GM12801 (cell line): ENCODE measurements around the gene AGXT.

Experiments used
- TF ChIP-seq, protein P1 (sequence below): IDR thresholded peaks from one replicate; pipeline ENCODE4 v1.5.1; 2011; ENCODE audit warnings: control low read depth; ENCODE audit not compliant: insufficient read length; ENCODE audit errors: extremely low read depth

AGXT gene

DNA sequence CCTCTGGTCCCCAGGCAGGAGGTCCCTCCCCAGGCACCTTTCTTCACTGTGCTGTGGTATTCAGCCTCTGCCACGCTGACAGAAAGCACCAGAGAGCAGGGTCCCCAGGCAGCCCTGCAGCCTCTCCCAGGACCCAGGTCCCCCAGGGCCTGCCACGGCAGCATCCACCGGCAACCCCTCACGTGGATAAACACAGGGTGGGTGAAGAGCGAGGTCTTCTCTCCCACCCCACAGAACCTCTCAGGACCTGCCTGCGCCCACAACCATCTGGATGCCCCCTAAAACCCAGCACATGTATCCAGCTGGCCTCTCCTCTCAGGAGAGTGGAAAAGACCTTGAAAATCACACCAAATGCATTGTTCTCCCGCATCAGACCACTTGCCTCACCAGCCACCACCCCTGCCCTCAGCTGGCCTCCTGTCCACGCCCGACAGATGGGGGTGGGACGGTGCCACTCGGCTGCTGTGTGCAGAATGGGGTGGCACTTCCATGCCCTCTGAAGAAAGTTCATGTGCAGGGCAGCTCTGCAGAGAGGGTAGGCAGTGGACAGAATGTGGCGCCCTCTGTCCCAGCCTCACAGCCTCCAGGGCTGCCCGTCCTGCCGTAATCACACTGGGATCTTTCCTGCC is 33.5 kb downstream of the AGXT start:
- TF ChIP-seq, protein P1, sequence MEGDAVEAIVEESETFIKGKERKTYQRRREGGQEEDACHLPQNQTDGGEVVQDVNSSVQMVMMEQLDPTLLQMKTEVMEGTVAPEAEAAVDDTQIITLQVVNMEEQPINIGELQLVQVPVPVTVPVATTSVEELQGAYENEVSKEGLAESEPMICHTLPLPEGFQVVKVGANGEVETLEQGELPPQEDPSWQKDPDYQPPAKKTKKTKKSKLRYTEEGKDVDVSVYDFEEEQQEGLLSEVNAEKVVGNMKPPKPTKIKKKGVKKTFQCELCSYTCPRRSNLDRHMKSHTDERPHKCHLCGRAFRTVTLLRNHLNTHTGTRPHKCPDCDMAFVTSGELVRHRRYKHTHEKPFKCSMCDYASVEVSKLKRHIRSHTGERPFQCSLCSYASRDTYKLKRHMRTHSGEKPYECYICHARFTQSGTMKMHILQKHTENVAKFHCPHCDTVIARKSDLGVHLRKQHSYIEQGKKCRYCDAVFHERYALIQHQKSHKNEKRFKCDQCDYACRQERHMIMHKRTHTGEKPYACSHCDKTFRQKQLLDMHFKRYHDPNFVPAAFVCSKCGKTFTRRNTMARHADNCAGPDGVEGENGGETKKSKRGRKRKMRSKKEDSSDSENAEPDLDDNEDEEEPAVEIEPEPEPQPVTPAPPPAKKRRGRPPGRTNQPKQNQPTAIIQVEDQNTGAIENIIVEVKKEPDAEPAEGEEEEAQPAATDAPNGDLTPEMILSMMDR, result no peak

DNA sequence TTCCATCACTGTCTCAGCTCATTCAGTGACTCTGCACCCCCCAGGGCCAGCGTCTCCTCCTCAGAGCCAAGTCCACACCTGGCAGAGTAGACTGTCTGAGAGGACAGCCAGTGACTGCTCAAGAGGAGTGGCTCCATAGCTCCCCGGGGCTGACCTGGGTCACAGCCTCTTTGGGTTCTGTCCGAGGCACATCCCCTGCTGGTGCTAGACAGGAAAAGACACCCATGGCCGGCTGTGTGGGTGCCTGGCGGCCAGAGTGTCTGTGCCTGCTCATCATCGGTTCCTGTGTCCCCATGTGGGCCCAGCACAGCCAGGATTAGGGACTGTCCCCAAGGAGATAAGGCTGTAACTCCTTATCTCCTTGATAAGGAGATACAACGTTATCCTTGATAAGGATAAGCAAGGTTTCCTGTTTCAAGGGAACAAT is 34.0 kb downstream of the AGXT start:
- TF ChIP-seq, protein P1, result no peak

DNA sequence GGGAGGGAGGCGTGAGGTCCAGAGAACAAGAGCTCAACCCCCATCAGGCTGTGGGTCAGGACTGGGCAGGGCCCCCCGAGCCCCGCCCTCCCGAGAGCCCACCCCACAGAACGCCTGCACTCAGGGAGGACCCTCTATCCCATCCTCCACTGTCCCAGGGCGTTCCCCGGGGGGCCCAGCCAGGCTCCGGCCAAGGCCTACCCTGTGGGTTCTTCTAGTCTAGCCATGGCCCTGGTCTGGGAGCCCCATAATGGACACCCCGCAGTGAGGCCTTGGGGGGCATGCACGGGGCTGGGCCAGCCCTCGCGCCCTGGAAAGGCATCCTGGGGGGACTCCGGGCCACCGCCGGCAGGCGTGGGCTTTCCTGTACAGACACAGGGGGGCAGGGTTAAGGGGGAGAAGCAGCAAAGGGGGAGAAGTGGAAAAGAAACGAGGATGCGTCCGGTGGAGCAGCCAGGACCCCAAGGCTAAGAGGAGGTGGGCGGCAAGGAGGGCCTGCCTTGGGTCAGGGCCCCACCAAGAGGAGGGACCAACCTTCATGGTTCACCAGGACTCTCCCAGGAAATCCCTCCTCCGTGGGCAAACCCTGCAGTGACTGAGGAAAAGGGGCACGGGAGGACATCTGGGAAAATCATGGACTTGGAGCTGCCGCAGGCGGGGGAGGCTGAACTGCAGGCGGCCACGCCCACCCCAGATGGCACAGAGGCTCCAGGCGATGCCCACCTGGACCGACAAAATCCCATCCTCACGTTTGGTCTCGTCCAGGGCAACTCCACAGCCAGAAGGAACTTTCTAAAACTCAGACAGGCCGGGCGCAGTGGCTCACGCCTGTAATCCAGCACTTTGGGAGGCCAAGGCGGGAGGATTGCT is 34.8 kb downstream of the AGXT start:
- TF ChIP-seq, protein P1, result no peak

DNA sequence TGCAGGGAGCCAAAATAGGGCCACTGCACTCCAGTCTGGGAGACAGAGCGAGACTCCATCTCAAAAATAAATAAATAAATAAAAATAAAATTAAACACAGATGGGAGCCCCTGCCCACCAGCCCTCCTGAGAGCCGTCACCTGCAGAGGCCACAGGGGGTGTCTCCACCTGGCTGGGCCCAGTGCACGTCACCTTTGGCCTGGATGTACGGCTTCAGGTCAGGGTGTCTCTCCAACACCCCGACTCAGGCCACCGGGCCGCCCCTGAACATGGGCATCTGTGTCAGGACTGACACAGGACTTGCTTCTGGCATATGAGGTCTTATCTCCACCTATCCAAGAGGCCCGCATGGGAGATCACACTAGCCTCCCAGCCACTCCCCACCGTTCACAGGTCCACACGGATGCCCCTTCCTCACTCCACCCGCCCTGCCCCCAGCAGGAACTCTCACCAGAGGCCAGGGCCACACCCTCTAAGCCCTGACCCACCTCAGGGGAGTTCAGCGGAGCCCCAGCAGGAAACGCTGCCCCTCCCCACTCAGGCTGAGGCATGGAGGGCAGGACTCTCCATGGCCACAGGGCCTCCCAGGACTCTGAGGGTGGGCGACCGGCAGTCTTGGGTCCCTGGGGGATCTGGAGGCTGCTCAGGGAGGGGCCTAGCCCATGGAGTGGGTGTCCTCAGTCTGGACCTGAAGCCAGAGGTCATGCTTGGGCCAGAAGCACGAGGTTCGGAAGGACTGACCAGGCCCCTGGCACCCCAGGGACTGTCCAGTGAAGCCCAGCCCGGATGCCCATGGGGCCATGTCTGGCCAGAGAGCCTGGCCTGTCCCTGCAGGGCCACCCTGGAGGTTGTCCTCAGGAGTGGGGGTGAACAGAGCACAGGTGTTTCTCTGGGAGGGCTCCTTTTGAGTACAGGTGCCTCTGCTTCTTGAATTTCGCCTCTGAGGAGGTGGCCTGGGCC is 35.9 kb downstream of the AGXT start:
- TF ChIP-seq, protein P1, result no peak

DNA sequence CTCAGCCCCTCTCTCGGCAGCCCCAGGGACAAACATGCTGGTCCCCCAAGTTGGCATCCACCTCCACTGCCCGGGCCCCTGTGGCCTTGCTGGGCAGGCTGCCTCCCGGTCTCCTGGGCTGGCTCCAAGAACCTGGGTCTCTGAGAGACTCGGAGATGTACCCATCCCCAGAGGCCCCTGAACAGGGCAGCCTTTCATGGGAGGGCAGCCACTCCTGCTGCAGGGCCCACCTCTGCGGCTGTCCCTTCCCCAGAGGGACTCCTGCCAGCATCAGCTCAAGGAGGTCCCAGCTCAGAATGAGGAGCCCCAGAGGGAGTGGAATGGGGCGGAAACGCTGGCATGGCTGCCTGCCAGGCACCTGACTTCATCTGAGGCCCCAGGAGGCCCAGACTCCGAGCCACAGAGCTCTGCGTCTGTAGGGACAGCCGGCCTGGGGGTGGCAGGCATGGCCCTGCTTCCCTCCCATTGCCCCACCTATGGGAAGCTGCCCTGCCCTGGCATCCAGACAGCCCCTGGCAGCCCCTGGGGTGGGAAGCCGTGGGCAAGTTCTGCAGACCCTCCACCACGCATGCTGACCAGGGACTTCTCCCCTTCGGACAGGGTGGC is 36.7 kb downstream of the AGXT start:
- TF ChIP-seq, protein P1, result no peak

DNA sequence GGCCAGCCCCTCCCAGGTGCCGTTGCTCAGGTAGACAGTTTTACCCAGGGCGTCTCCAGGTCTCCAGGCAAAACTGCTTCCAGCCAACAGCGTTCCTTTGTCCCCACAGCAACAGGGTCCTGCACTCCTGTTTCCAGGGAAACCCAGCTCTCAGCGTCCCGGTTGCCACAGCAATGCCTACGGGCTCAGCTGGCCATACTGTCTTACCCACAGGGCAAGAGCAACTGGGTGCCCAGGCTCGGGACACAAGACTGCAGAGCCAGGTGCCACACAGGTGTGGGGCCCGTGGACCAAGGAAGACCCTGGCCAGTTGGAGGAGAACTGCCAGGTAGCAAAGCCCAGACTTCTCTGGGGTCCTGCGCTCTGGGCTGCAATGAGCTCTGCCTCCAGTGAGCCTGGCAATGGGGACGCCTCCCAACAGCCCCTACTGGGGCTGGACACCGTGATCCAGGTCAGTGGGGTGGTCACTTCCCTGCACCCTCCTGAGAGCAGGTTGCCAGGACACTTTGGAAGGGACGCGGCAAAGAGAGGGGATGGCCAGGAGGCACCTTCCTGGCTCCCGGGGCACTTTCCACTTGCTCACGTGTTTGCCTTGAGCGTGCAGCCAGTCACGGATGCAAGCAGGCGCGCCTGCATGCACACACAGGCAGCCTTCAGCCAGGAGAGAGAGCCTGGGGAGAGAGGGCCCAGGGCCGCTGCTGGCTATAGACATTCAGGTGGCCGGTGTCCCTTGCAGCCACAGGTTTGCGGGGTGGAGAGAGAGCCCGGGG is 37.7 kb downstream of the AGXT start, which contains the start of gene CROCC2:
CROCC2 (plus strand) TSS at position 196 of the 770 bp plus-strand sequence; CDS start at position 374, 178 bp downstream.
- TF ChIP-seq, protein P1, result no peak
